ENCODE measurements around the gene ZKSCAN4.
A peak's percentile ranks its signal among the peaks of the same experiment; 100 is the strongest.

Gene ZKSCAN4

GRCh38 chr6:28252009-28252975 lies at the start of gene ZKSCAN4:
Gene ZKSCAN4, minus strand, starts transcription at chr6:28252269. Its CDS starts 289 bp downstream, at chr6:28251980.
- peak; percentile 87 for DNase-seq

- no peak for DNase-seq
Measured at GRCh38 chr6:28296520-28297060, 44.5 kb upstream of the ZKSCAN4 start.

GRCh38 chr6:28295326-28295725 lies 43.3 kb upstream of the ZKSCAN4 start:
- DNase-seq, result no peak

GRCh38 chr6:28291573-28291972 lies 39.5 kb upstream of the ZKSCAN4 start:
- DNase-seq, result no peak

GRCh38 chr6:28282926-28283325 lies 30.9 kb upstream of the ZKSCAN4 start:
- DNase-seq, result no peak

GRCh38 chr6:28281288-28282064 lies 29.4 kb upstream of the ZKSCAN4 start, which contains the start of gene PGBD1:
Gene PGBD1, plus strand, starts transcription at chr6:28281572. Its CDS starts 2,242 bp downstream, at chr6:28283814.
- peak; percentile 75 for DNase-seq

- no peak for DNase-seq
Measured at GRCh38 chr6:28280595-28281287, 28.7 kb upstream of the ZKSCAN4 start.

GRCh38 chr6:28277746-28278145 lies 25.7 kb upstream of the ZKSCAN4 start:
- DNase-seq, result no peak

- DNase-seq, result no peak
Measured at GRCh38 chr6:28274888-28275287, 22.8 kb upstream of the ZKSCAN4 start.

- DNase-seq, result no peak
Measured at GRCh38 chr6:28269492-28269891, 17.4 kb upstream of the ZKSCAN4 start.

- DNase-seq, result no peak
Measured at GRCh38 chr6:28267695-28268059, 15.6 kb upstream of the ZKSCAN4 start.

GRCh38 chr6:28266962-28267694 lies 15.1 kb upstream of the ZKSCAN4 start, which contains the start of gene ZSCAN26:
Gene ZSCAN26, plus strand, starts transcription at chr6:28267143. Its CDS starts 4,777 bp downstream, at chr6:28271920.
- peak; percentile 90 for DNase-seq

GRCh38 chr6:28266563-28266961 lies 14.5 kb upstream of the ZKSCAN4 start:
- DNase-seq, result no peak

- no peak for DNase-seq
Measured at GRCh38 chr6:28264834-28265401, 12.8 kb upstream of the ZKSCAN4 start.

- DNase-seq, result no peak
Measured at GRCh38 chr6:28263922-28264321, 11.9 kb upstream of the ZKSCAN4 start.

- DNase-seq, result peak; percentile 81
Measured at GRCh38 chr6:28258877-28259777, 7.1 kb upstream of the ZKSCAN4 start, which contains the start of gene NKAPL. Gene NKAPL, plus strand, starts transcription at chr6:28259297. Its CDS starts 75 bp downstream, at chr6:28259372.

- DNase-seq, result no peak
Measured at GRCh38 chr6:28257042-28257441, 5.0 kb upstream of the ZKSCAN4 start.

- DNase-seq, result peak; percentile 36
Measured at GRCh38 chr6:28254121-28254519, 2.1 kb upstream of the ZKSCAN4 start.

GRCh38 chr6:28251661-28252008 lies 434 bp downstream of the ZKSCAN4 start:
- DNase-seq, result peak; percentile 56

GRCh38 chr6:28250747-28251146 lies 1.3 kb downstream of the ZKSCAN4 start:
- DNase-seq, result no peak
